ACC112 (cell line): ENCODE data around the gene PPP1R13B.

Source experiments
- H2AFZ ChIP-seq: fragments of 200-600 bp; sonication (generic); one replicate; pipeline ENCODE4 v1.6.0; 2017; ENCODE audit warnings: antibody characterized with exemption, low read length; ENCODE audit not compliant: unreplicated experiment
- H3K27ac ChIP-seq: fragments of 200-600 bp; sonication (generic); 2 replicates; pipeline ENCODE4 v1.5.1; 2014; ENCODE audit warnings: low read depth, mild to moderate bottlenecking, antibody characterized with exemption, low read length, moderate library complexity
- H3K27me3 ChIP-seq: fragments of 200-600 bp; sonication (generic); 2 replicates; pipeline ENCODE4 v1.6.1; 2014; ENCODE audit warnings: mild to moderate bottlenecking, antibody characterized with exemption, low read length, moderate library complexity, mixed read lengths; ENCODE audit not compliant: insufficient read depth
- H3K36me3 ChIP-seq: fragments of 200-600 bp; sonication (generic); 2 replicates; pipeline ENCODE4 v1.6.1; 2016; ENCODE audit warnings: mild to moderate bottlenecking, antibody characterized with exemption, low read length, moderate library complexity, mixed read lengths; ENCODE audit not compliant: insufficient read depth
- H3K4me1 ChIP-seq: fragments of 200-600 bp; sonication (generic); one replicate; pipeline ENCODE4 v1.6.1; 2016; ENCODE audit warnings: low read length, mixed read lengths; ENCODE audit not compliant: insufficient read depth, unreplicated experiment, control insufficient read depth
- H3K4me3 ChIP-seq: fragments of 200-600 bp; sonication (generic); 2 replicates; pipeline ENCODE4 v1.5.1; 2014; ENCODE audit warnings: mild to moderate bottlenecking, low read depth, low read length
- H3K79me2 ChIP-seq: fragments of 200-600 bp; sonication (generic); one replicate; pipeline ENCODE4 v1.6.0; 2016; ENCODE audit warnings: low read length; ENCODE audit not compliant: control insufficient read depth, unreplicated experiment, insufficient read depth

PPP1R13B gene

GRCh38 chr14:103685276-103686211 is 161.8 kb downstream of the PPP1R13B start:
- Histone ChIP-seq H3K4me3 (no peak overlapping the region), H2AFZ (no peak overlapping the region), H3K27me3 (no peaks in the 10 kb centered on the region), H3K79me2 (peaks cover 22% of the 10 kb centered on the region), H3K27ac (no peak overlapping the region), H3K4me1 (peaks cover 13% of the 10 kb centered on the region), H3K36me3 (peaks cover 14% of the 10 kb centered on the region; the same call in 1 of the 2 replicates)

- Histone ChIP-seq H2AFZ (no peak overlapping the region), H3K4me1 (peaks cover 13% of the 10 kb centered on the region), H3K4me3 (no peak overlapping the region), H3K27me3 (no peaks in the 10 kb centered on the region), H3K36me3 (peaks cover 21% of the 10 kb centered on the region), H3K27ac (no peak overlapping the region), H3K79me2 (peaks cover 18% of the 10 kb centered on the region)
These were observed 162.5 kb downstream of the PPP1R13B start for GRCh38 chr14:103684871-103685270.

GRCh38 chr14:103684471-103684870 is 162.9 kb downstream of the PPP1R13B start:
- no peak overlapping the region for H3K4me3 ChIP-seq
- H3K36me3 ChIP-seq = peaks cover 25% of the 10 kb centered on the region
- peaks cover 20% of the 10 kb centered on the region for H3K79me2 ChIP-seq
- peaks cover 13% of the 10 kb centered on the region for H3K4me1 ChIP-seq
- no peaks in the 10 kb centered on the region for H3K27me3 ChIP-seq
- no peak overlapping the region for H3K27ac ChIP-seq
- no peak overlapping the region for H2AFZ ChIP-seq
